ENCODE measurements around the gene PACSIN1. TPM values are rescaled to one million over a fixed set of nuclear protein-coding genes. Genes with fewer than 3 reads are reported as not detected.

Gene PACSIN1
- total RNA-seq, 1 experiment from 2014 or later: 7.0 TPM

DNA sequence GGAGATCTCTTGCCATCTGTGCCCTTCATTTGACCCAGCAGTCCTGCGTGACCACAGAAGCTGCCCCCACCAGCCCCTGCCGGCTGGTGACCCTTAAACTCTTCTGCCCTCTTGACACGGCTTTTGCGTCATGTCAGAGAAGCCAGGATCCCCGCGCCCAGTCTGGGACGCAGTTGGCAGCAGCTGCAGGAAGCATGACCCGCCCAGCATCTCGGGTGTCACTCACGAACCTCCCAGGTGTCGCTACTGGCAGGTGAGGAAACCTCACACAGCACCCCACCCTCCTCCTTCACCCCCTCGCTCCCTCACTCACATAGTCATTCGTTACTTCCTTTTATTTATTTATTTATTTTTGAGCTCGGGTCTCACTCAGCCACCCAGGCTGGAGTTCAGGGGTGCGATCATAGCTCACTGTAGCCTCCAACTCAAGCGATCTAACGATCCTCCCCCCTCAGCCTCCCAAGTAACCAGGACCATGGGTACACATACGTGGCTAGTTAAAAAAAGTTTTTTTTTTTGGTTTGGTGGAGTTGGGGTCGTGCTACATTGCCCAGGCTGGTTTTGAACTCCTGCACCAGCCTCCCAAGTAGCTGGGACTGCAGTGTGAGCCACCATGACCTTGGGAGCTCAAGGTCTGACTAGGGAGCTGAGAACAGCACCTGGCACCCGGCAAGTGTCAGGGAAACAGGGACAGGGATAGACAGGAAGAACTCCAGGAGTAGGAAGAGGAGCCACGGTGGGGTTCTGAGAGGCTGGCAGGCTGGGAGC, 104.4 kb downstream of the PACSIN1 start:
- peak overlapping the region in 2 of 3 experiments; percentile 41 to 87; a peak in 3 of 7 replicates for H3K27ac Mint-ChIP-seq
- H4K5ac ChIP-seq (ENCODE audit: insufficient read length, low read depth, low read length): no peak overlapping the region
- no peaks in the 10 kb centered on the region for H3K23me2 ChIP-seq (ENCODE audit: insufficient read length, low read depth, low read length, poor library complexity, severe bottlenecking)
- no peaks in the 10 kb centered on the region for H3K36me3 Mint-ChIP-seq (ENCODE audit: insufficient read depth in 1 of 3, low read depth in 3 of 3)
- H3K9me3 Mint-ChIP-seq: no peaks in the 10 kb centered on the region; a peak in 1 of 5 replicates
- no peak overlapping the region; the same call in 1 of the 2 replicates for H3K14ac ChIP-seq (ENCODE audit: insufficient read depth, low read length)
- no peaks in the 10 kb centered on the region for H3K27me3 ChIP-seq (ENCODE audit: insufficient read depth, low read length)
- H3K23ac ChIP-seq (ENCODE audit: insufficient read length, low read depth, low read length): no peak overlapping the region
- H3K27me3 Mint-ChIP-seq (ENCODE audit: low read depth): no peaks in the 10 kb centered on the region; the same call in 1 of the 2 replicates
- H2AFZ ChIP-seq (ENCODE audit: low read length): no peak overlapping the region
- H3K4ac ChIP-seq (ENCODE audit: low read depth, low read length): no peak overlapping the region
- H3K4me2 ChIP-seq (ENCODE audit: insufficient read depth, insufficient read length, low read length): no peak overlapping the region
- no peak overlapping the region for H3K9ac ChIP-seq (ENCODE audit: extremely low read depth, insufficient read length, low read length)
- no peaks in the 10 kb centered on the region for H3K79me1 ChIP-seq (ENCODE audit: insufficient read depth, low read depth, low read length, poor library complexity, severe bottlenecking)
- H3K4me1 Mint-ChIP-seq: peaks cover 30 to 46% of the 10 kb centered on the region in 2 experiments
- no peak overlapping the region for H2BK15ac ChIP-seq (ENCODE audit: low read depth, low read length)
- no peak overlapping the region for H4K8ac ChIP-seq (replicated peaks; ENCODE audit: insufficient read length, low read depth, low read length)
- no peak overlapping the region for H4K91ac ChIP-seq (ENCODE audit: insufficient read length, low read depth, low read length)
- no peak overlapping the region for H3K4me3 Mint-ChIP-seq
- H3K27ac ChIP-seq (ENCODE audit: insufficient read length, low read depth, low read length): no peak overlapping the region
- H4K20me1 ChIP-seq (ENCODE audit: control insufficient read depth, insufficient read depth, insufficient read length): no peaks in the 10 kb centered on the region
- no peak overlapping the region for H3T11ph ChIP-seq (ENCODE audit: low read length)
- no peaks in the 10 kb centered on the region for H3K79me2 ChIP-seq (ENCODE audit: insufficient read depth, low read length)
- H3K9me3 ChIP-seq (ENCODE audit: control insufficient read depth, low read depth, low read length): no peaks in the 10 kb centered on the region
- no peak for DNase-seq
- H2BK120ac ChIP-seq (ENCODE audit: low read depth, low read length, poor library complexity, severe bottlenecking): no peak overlapping the region
- TF ChIP-seq, protein P1, sequence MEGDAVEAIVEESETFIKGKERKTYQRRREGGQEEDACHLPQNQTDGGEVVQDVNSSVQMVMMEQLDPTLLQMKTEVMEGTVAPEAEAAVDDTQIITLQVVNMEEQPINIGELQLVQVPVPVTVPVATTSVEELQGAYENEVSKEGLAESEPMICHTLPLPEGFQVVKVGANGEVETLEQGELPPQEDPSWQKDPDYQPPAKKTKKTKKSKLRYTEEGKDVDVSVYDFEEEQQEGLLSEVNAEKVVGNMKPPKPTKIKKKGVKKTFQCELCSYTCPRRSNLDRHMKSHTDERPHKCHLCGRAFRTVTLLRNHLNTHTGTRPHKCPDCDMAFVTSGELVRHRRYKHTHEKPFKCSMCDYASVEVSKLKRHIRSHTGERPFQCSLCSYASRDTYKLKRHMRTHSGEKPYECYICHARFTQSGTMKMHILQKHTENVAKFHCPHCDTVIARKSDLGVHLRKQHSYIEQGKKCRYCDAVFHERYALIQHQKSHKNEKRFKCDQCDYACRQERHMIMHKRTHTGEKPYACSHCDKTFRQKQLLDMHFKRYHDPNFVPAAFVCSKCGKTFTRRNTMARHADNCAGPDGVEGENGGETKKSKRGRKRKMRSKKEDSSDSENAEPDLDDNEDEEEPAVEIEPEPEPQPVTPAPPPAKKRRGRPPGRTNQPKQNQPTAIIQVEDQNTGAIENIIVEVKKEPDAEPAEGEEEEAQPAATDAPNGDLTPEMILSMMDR (conservative IDR thresholded peaks at IDR 0.05): no peak
- WGBS (ENCODE audit: extremely low coverage, insufficient read length, low lambda C conversion rate): 100% methylated on average over 2 of the region's 21 CpGs
- no peak overlapping the region for H2BK20ac ChIP-seq (ENCODE audit: low read depth, low read length, poor library complexity, severe bottlenecking)
- H2BK12ac ChIP-seq (ENCODE audit: insufficient read length, low read depth, low read length): no peak overlapping the region
- no peak overlapping the region for H2BK5ac ChIP-seq (ENCODE audit: insufficient read length, low read length)
- no peak overlapping the region for H3K18ac ChIP-seq (ENCODE audit: insufficient read length, low read depth, low read length)
- H3K56ac ChIP-seq (ENCODE audit: insufficient read length, low read depth, low read length): no peak overlapping the region
- no peak overlapping the region for H2AK5ac ChIP-seq (ENCODE audit: insufficient read length, low read length)
- H3K4me1 ChIP-seq (ENCODE audit: insufficient read depth, low read length): no peaks in the 10 kb centered on the region
